Osteoblast (primary cell): ENCODE measurements around the gene IGSF9B. TPM values are rescaled to one million over a fixed set of nuclear protein-coding genes. Genes with fewer than 3 reads are reported as not detected.

ENCODE experiments used
- DNase-seq: peaks from one replicate; pipeline ENCODE4 v3.0.0; 2011; ENCODE audit warnings: low spot score, mixed read lengths; ENCODE audit not compliant: insufficient read length; ENCODE audit errors: missing footprints
- H2AFZ ChIP-seq: 2 replicates; pipeline ENCODE4 v1.6.0; 2011; ENCODE audit warnings: mild to moderate bottlenecking, low read length
- H3K27ac ChIP-seq: 2 replicates; pipeline ENCODE4 v1.5.1; 2011; ENCODE audit warnings: mild to moderate bottlenecking, low read depth, low read length, moderate library complexity
- H3K27me3 ChIP-seq: 2 replicates; pipeline ENCODE4 v1.6.0; 2012; ENCODE audit warnings: mild to moderate bottlenecking, control low read depth, inconsistent platforms, low read length, moderate library complexity; ENCODE audit not compliant: insufficient read depth
- H3K36me3 ChIP-seq: 2 replicates; pipeline ENCODE4 v1.5.1; 2011; ENCODE audit warnings: mild to moderate bottlenecking, low read length, control low read depth, moderate library complexity; ENCODE audit not compliant: insufficient read depth
- H3K4me1 ChIP-seq: 2 replicates; pipeline ENCODE4 v1.5.1; 2011; ENCODE audit warnings: mild to moderate bottlenecking, low read length, control low read depth, moderate library complexity; ENCODE audit not compliant: insufficient read depth
- H3K4me2 ChIP-seq: 2 replicates; pipeline ENCODE4 v1.6.0; 2011; ENCODE audit warnings: mild to moderate bottlenecking, low read length; ENCODE audit not compliant: insufficient read depth
- H3K4me3 ChIP-seq: fragments of 200-600 bp; sonication (generic); 3 replicates; pipeline ENCODE4 v1.5.1; 2012; ENCODE audit warnings: mild to moderate bottlenecking, low read length, inconsistent platforms; ENCODE audit not compliant: insufficient read depth
- H3K79me2 ChIP-seq: 2 replicates; pipeline ENCODE4 v1.6.0; 2012; ENCODE audit warnings: mild to moderate bottlenecking, low read length, control low read depth, inconsistent platforms; ENCODE audit not compliant: insufficient read depth
- H3K9me3 ChIP-seq: 2 replicates; pipeline ENCODE4 v1.5.1; 2011; ENCODE audit warnings: low read depth, low read length, control low read depth
- H4K20me1 ChIP-seq: 2 replicates; pipeline ENCODE4 v1.6.0; 2012; ENCODE audit warnings: mild to moderate bottlenecking, low read length, control low read depth; ENCODE audit not compliant: insufficient read depth
- CTCF ChIP-seq: IDR thresholded peaks from 2 replicates; pipeline ENCODE4 v1.5.1; 2011; ENCODE audit warnings: mild to moderate bottlenecking, low read depth, low read length, moderate library complexity; ENCODE audit errors: extremely low read depth
- total RNA-seq: library from RNA; depleted of rRNA; stranded (reverse); fragments of >200 nt; gene quantifications from 2 replicates; pipeline ENCODE4 v1.2.3, GENCODE V29; 2012

Gene IGSF9B
- total RNA-seq, 1 donor = 0.36 TPM

- H3K4me1 ChIP-seq = no peaks in the 10 kb centered on the region
- no peaks in the 10 kb centered on the region for H3K9me3 ChIP-seq
- no peak for DNase-seq
- H4K20me1 ChIP-seq = no peaks in the 10 kb centered on the region
- H2AFZ ChIP-seq = no peak overlapping the region
- no peak overlapping the region for H3K4me2 ChIP-seq
- no peaks in the 10 kb centered on the region for H3K79me2 ChIP-seq
- no peak for TF ChIP-seq CTCF
- no peaks in the 10 kb centered on the region for H3K36me3 ChIP-seq
- no peak overlapping the region for H3K27ac ChIP-seq
- no peaks in the 10 kb centered on the region for H3K27me3 ChIP-seq
- H3K4me3 ChIP-seq = no peak overlapping the region
These were observed 39.9 kb upstream of the IGSF9B start for GRCh38 chr11:133996671-133997070.

GRCh38 chr11:133995066-133995465 is 38.3 kb upstream of the IGSF9B start:
- Histone ChIP-seq H3K79me2 (no peaks in the 10 kb centered on the region), H2AFZ (no peak overlapping the region), H3K4me2 (no peak overlapping the region), H3K4me1 (no peaks in the 10 kb centered on the region), H3K27ac (no peak overlapping the region), H3K9me3 (no peaks in the 10 kb centered on the region), H4K20me1 (no peaks in the 10 kb centered on the region), H3K36me3 (no peaks in the 10 kb centered on the region), H3K27me3 (no peaks in the 10 kb centered on the region), H3K4me3 (no peak overlapping the region)
- DNase-seq = no peak
- no peak for TF ChIP-seq CTCF

GRCh38 chr11:133993921-133994320 is 37.2 kb upstream of the IGSF9B start:
- H3K79me2 ChIP-seq = no peaks in the 10 kb centered on the region

GRCh38 chr11:133993107-133993506 is 36.3 kb upstream of the IGSF9B start:
- H3K27ac ChIP-seq = no peak overlapping the region

More at GRCh38 chr11:133993921-133994320, 37.2 kb upstream of the IGSF9B start:
- no peak overlapping the region for H3K27ac ChIP-seq
- no peaks in the 10 kb centered on the region for H4K20me1 ChIP-seq
- H3K9me3 ChIP-seq = no peaks in the 10 kb centered on the region
- no peak overlapping the region for H2AFZ ChIP-seq
- no peaks in the 10 kb centered on the region for H3K4me1 ChIP-seq
- H3K4me2 ChIP-seq = no peak overlapping the region
- no peak for TF ChIP-seq CTCF
- peak; percentile 14 for DNase-seq
- H3K4me3 ChIP-seq = no peak overlapping the region
- no peaks in the 10 kb centered on the region for H3K36me3 ChIP-seq
- no peaks in the 10 kb centered on the region for H3K27me3 ChIP-seq

More at GRCh38 chr11:133993107-133993506, 36.3 kb upstream of the IGSF9B start:
- Histone ChIP-seq H3K4me1 (no peaks in the 10 kb centered on the region), H2AFZ (no peak overlapping the region), H3K4me2 (no peak overlapping the region), H3K27me3 (no peaks in the 10 kb centered on the region), H3K36me3 (no peaks in the 10 kb centered on the region), H3K9me3 (no peaks in the 10 kb centered on the region), H4K20me1 (no peaks in the 10 kb centered on the region), H3K4me3 (no peak overlapping the region), H3K79me2 (no peaks in the 10 kb centered on the region)
- TF ChIP-seq CTCF = no peak
- DNase-seq = peak; percentile 84
